ENCODE data around the gene EVPLL.
"Not testable (repeated sequence)": the region's sequence is repeated elsewhere in the genome, so short reads cannot be mapped to it uniquely, and the experiment has no call there.

The EVPLL gene

DNA sequence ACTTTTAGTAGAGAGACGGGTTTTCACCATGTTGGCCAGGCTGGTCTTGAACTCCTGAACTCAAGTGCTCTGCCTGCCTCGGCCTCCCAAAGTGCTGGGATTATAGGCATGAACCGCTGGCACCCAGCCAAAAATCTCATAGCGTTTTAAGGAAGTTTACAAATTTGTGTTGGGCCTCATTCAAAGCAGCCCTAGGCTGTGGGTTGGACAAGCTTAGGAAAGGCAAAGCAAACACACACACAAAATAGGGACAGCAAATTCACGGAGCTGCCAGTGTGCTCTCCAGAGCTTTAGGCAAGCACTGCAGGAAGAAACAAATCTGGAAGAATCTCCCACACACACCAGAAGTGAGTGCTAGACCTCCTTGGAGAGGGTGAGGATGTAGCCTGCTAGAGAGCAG lies 25.6 kb downstream of the EVPLL start:
- not testable (repeated sequence) for FAIRE-seq; DNase-seq (ENCODE audit: insufficient read length, low spot score)

GRCh38 chr17:18403604-18404003 lies 26.0 kb downstream of the EVPLL start:
- not testable (repeated sequence) for DNase-seq (ENCODE audit: insufficient read length, low spot score); FAIRE-seq

GRCh38 chr17:18408906-18409305 lies 31.3 kb downstream of the EVPLL start:
- not testable (repeated sequence) for FAIRE-seq; DNase-seq (ENCODE audit: insufficient read length, low spot score)

DNA sequence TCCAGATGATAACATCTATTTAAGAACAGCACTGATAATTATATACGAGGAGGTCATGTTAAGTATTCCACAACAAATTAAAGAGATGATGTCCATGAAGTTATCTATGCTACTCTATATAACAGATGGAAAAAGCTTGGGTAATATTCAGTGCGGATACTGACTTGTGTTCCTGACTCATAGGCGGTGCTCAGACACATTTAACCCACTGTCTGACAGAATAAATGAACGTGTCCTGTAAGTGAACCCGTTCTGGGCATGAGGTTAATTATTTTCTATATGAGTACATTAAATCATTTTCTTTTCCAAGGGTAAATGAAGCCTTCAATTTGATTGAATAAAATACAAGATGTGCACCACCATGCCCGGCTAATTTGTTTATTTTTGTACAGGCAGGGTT lies 31.7 kb downstream of the EVPLL start:
- FAIRE-seq; DNase-seq (ENCODE audit: insufficient read length, low spot score): not testable (repeated sequence)

DNA sequence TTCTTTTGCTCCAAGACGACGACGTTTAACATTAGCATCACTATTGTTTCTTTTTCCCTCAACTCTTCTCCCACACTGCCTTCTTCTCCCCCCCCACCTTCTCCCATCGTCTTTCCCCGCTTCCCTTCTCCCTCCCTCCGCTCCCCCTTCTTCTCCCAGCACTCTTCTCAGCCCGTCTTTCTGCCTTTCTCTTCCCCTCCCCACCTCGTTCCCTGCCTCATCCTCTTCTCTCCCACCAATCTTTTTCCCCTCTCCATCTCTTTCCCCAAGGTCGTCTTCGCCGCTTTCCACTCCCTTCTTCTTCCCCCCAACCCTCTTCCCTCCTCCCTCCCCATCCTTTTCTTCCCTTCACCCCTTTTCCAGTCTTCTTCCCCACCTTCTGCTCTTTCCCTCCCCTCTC lies 33.2 kb downstream of the EVPLL start:
- not testable (repeated sequence) for FAIRE-seq; DNase-seq (ENCODE audit: insufficient read length, low spot score)

GRCh38 chr17:18411377-18411864 lies 33.8 kb downstream of the EVPLL start:
- FAIRE-seq; DNase-seq (ENCODE audit: insufficient read length, low spot score): not testable (repeated sequence)

More for the DNA sequence above, 33.2 kb downstream of the EVPLL start:
- peak; percentile 22; the same call in 1 of the 2 replicates for TF ChIP-seq POLR2A (IDR thresholded peaks at IDR 0.05; ENCODE audit: low read depth, low read length)

- DNase-seq (ENCODE audit: insufficient read length, low spot score); FAIRE-seq: not testable (repeated sequence)
Observed at GRCh38 chr17:18412001-18412538, 34.5 kb downstream of the EVPLL start.

DNA sequence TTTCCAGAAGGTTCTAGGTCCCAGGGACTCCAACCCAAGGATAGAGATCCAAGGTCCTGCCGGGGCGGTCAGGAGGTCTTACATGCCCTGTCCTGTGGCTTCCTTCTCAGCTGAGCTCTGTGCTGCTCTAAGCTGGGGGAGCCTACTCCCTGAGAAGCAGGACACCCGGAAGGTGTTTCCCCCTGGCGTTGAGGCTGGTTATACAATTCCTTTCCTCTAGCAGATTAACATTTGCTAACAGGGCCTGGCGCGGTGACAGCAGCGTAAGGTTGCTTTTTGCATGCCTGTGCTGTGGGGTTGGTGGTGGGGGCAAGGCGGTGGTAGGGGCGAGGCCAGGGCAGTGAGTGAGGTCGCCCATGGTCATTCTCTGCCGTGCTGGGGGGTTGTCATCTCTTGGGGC lies 43.9 kb downstream of the EVPLL start:
- not testable (repeated sequence) for FAIRE-seq; DNase-seq (ENCODE audit: insufficient read length, low spot score)

GRCh38 chr17:18422464-18422863 lies 44.9 kb downstream of the EVPLL start:
- FAIRE-seq; DNase-seq (ENCODE audit: insufficient read length, low spot score): not testable (repeated sequence)

GRCh38 chr17:18423015-18423414 lies 45.4 kb downstream of the EVPLL start:
- not testable (repeated sequence) for FAIRE-seq; DNase-seq (ENCODE audit: insufficient read length, low spot score)

- not testable (repeated sequence) for FAIRE-seq; DNase-seq (ENCODE audit: insufficient read length, low spot score)
Observed at GRCh38 chr17:18425593-18425992, 48.0 kb downstream of the EVPLL start.

- not testable (repeated sequence) for FAIRE-seq
Observed at GRCh38 chr17:18426639-18427038, 49.1 kb downstream of the EVPLL start.

DNA sequence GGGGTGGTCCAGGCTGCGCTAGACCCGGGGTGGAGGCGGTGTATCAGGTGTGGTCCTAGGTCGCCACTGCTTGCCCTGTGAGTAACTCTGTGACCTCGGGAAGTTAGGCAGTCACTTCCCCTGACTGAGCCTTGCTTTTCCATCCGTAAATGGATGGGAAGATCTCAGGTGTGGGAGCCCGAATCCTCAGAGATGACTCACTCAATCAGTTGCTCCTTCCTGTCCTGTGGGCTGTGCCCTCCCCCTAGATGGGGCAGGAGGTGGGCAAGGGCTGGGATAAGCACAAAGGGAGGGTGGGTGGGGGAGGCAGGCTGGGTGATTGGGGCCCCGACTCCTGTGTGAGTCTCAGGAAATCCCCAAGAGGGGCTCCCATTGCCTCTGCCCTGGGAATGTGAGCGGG lies 54.6 kb downstream of the EVPLL start:
- FAIRE-seq; DNase-seq (ENCODE audit: insufficient read length, low spot score): not testable (repeated sequence)

More at GRCh38 chr17:18426639-18427038, 49.1 kb downstream of the EVPLL start:
- not testable (repeated sequence) for DNase-seq (ENCODE audit: insufficient read length, low spot score)
